ENCODE data around the gene AREL1. TPM values are rescaled to one million over a fixed set of nuclear protein-coding genes. Genes with fewer than 3 reads are reported as not detected.

The AREL1 gene
- total RNA-seq, 1 donor from 2014 or later, result 29.1 TPM

- Histone ChIP-seq H3K36me3 (peaks cover 100% of the 10 kb centered on the region), H3K27me3 (ENCODE audit: low read depth) (no peaks in the 10 kb centered on the region), H3K4me1 (no peaks in the 10 kb centered on the region), H3K27ac (no peak overlapping the region), H3K9me3 (no peaks in the 10 kb centered on the region), H3K4me3 (no peak overlapping the region)
- intact Hi-C loops (cut with DNase I), result no loop called here
- DNase-seq, result no peak
- no peak for ATAC-seq
- no peak for TF ChIP-seq CTCF (IDR thresholded peaks at IDR 0.05)
Measured at GRCh38 chr14:74669256-74669655, 43.6 kb downstream of the AREL1 start.

GRCh38 chr14:74667758-74668157, 45.1 kb downstream of the AREL1 start:
- no peaks in the 10 kb centered on the region for H3K9me3 ChIP-seq
- peaks cover 100% of the 10 kb centered on the region for H3K36me3 ChIP-seq
- no peak overlapping the region for H3K27ac ChIP-seq
- H3K4me3 ChIP-seq, result no peak overlapping the region
- no peak for DNase-seq
- intact Hi-C loops (cut with DNase I), result no loop called here
- TF ChIP-seq CTCF (IDR thresholded peaks at IDR 0.05), result no peak
- ATAC-seq, result no peak
- no peaks in the 10 kb centered on the region for H3K4me1 ChIP-seq
- H3K27me3 ChIP-seq (ENCODE audit: low read depth), result no peaks in the 10 kb centered on the region

GRCh38 chr14:74664717-74665116, 48.2 kb downstream of the AREL1 start:
- Histone ChIP-seq H3K36me3 (peaks cover 100% of the 10 kb centered on the region), H3K4me3 (no peak overlapping the region), H3K4me1 (no peaks in the 10 kb centered on the region), H3K27me3 (ENCODE audit: low read depth) (no peaks in the 10 kb centered on the region), H3K27ac (no peak overlapping the region), H3K9me3 (no peaks in the 10 kb centered on the region)
- no peak for ATAC-seq
- DNase-seq, result no peak
- no peak for TF ChIP-seq CTCF (IDR thresholded peaks at IDR 0.05)
- intact Hi-C loops (cut with DNase I), result no loop called here

GRCh38 chr14:74663884-74664283, 49.0 kb downstream of the AREL1 start:
- intact Hi-C loops (cut with DNase I), result no loop called here
- no peak for TF ChIP-seq CTCF (IDR thresholded peaks at IDR 0.05)
- H3K9me3 ChIP-seq, result no peaks in the 10 kb centered on the region
- H3K27me3 ChIP-seq (ENCODE audit: low read depth), result no peaks in the 10 kb centered on the region
- no peaks in the 10 kb centered on the region for H3K4me1 ChIP-seq
- H3K27ac ChIP-seq, result no peak overlapping the region
- H3K36me3 ChIP-seq, result peaks cover 96% of the 10 kb centered on the region
- no peak overlapping the region for H3K4me3 ChIP-seq
- DNase-seq, result no peak
- ATAC-seq, result no peak

- no peak overlapping the region for H3K4me3 ChIP-seq
- H3K36me3 ChIP-seq, result peaks cover 87% of the 10 kb centered on the region
- no peaks in the 10 kb centered on the region for H3K9me3 ChIP-seq
- no peaks in the 10 kb centered on the region for H3K4me1 ChIP-seq
- no peaks in the 10 kb centered on the region for H3K27me3 ChIP-seq (ENCODE audit: low read depth)
- DNase-seq, result no peak
- intact Hi-C loops (cut with DNase I), result no loop called here
- no peak overlapping the region for H3K27ac ChIP-seq
- no peak for TF ChIP-seq CTCF (IDR thresholded peaks at IDR 0.05)
- no peak for ATAC-seq
Measured at GRCh38 chr14:74661726-74662450, 51.0 kb downstream of the AREL1 start.

All from lower lobe of right lung (tissue), 2 donors.